HL-60 (cell line): Measurements from ENCODE around the gene UIMC1.

ENCODE experiments used
- DNase-seq, 2 experiments: peaks; one replicate each; pipeline ENCODE4 v3.0.0-alpha.2; 2010 to 2020; ENCODE audit warnings: low read depth in 1 of 2, low spot score in 1 of 2
- H3K27ac ChIP-seq: fragments of 250-450 bp; sonication (Bioruptor Pico); replicated peaks from 2 replicates; pipeline ENCODE4 v1.5.1; 2020; ENCODE audit warnings: mild to moderate bottlenecking, moderate library complexity
- H3K27me3 ChIP-seq: fragments of 250-450 bp; sonication (Bioruptor Pico); 2 replicates; pipeline ENCODE4 v1.5.1; 2021; ENCODE audit warnings: mild to moderate bottlenecking, moderate library complexity; ENCODE audit not compliant: insufficient read depth, poor library complexity, severe bottlenecking
- H3K4me3 ChIP-seq: replicated peaks from 2 replicates; pipeline ENCODE4 v1.5.1; 2011; ENCODE audit warnings: mild to moderate bottlenecking, control low read depth, low read length; ENCODE audit not compliant: insufficient read depth
- GABPA ChIP-seq: IDR thresholded peaks from 2 replicates; pipeline ENCODE4 v1.6.1; 2012; ENCODE audit warnings: low read depth
- POLR2AphosphoS5 ChIP-seq: IDR thresholded peaks from 2 replicates; pipeline ENCODE4 v1.6.1; 2012; ENCODE audit warnings: low read depth
- SPI1 ChIP-seq: IDR thresholded peaks from 2 replicates; pipeline ENCODE4 v1.6.1; 2012; ENCODE audit warnings: low read depth, mild to moderate bottlenecking, borderline replicate concordance
- TF ChIP-seq, protein P1 (sequence below): IDR thresholded peaks from 2 replicates; pipeline ENCODE4 v1.6.1; 2012; ENCODE audit warnings: low read depth; ENCODE audit not compliant: insufficient replicate concordance
- TF ChIP-seq, protein P2 (sequence below): IDR thresholded peaks from one replicate; pipeline ENCODE4 v1.5.1; 2011; ENCODE audit warnings: low read length, control low read depth, inconsistent platforms; ENCODE audit not compliant: insufficient read depth

Gene UIMC1

DNA sequence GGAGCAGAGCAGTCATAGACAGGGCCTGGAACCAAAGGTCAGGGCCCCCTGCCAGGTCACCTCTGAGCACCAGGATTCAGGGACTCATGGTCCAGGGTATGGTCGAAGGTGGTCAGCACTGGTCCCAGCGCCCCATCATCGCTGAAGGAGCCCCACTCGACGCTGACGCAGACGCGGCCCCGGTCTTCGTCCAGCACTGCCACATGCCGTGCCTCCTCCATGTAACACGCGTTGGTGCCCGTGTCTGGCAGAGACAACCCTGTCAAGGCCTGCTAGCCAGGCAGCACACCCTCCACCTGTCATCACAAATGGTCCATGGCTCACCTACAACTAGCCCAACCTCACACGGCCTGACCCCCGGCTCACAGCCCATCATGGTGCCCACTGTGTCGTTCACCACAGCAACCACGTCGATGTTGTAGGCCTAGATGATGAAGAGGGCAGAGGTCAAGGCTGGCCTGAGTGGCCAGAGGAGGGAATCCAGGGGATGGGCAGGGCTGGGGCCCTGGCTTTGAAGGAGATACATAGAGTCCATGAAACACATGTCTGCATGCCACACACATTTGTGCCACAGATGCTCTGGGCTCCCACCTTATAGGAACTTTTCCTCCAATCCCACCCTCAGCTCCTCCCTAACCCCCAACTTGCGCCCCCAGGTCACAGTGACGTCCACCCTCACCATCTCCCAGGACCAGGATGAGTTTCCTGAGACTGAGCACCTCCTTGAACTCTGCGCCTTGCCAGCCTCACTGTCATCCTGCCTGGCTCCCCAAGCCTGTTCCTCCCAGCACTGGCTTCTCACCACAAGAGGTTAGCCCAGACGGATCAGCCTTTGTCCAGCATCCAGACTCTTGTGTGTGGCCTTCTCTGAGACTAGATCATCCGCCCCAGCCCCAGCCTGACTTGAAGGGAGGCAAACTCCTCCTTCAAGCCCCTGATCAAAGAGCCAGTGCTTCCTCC, 117.0 kb downstream of the UIMC1 start:
- DNase-seq = no peak

DNA sequence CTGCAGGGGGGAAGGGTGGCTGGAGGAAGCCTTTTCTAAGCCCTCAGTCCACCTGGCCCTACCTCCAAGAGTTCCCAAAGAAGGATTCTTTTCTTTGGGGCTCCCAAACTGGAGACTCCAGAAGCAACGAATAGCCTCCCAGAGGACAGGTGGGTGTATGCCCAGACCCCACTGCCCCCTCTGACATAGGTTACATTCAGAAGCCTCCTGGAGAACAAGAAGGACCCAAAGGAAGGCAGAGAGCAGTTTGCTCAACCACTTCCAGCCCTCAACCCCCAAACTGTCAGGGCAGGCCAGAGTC, 117.8 kb downstream of the UIMC1 start:
- TF ChIP-seq, protein P1, sequence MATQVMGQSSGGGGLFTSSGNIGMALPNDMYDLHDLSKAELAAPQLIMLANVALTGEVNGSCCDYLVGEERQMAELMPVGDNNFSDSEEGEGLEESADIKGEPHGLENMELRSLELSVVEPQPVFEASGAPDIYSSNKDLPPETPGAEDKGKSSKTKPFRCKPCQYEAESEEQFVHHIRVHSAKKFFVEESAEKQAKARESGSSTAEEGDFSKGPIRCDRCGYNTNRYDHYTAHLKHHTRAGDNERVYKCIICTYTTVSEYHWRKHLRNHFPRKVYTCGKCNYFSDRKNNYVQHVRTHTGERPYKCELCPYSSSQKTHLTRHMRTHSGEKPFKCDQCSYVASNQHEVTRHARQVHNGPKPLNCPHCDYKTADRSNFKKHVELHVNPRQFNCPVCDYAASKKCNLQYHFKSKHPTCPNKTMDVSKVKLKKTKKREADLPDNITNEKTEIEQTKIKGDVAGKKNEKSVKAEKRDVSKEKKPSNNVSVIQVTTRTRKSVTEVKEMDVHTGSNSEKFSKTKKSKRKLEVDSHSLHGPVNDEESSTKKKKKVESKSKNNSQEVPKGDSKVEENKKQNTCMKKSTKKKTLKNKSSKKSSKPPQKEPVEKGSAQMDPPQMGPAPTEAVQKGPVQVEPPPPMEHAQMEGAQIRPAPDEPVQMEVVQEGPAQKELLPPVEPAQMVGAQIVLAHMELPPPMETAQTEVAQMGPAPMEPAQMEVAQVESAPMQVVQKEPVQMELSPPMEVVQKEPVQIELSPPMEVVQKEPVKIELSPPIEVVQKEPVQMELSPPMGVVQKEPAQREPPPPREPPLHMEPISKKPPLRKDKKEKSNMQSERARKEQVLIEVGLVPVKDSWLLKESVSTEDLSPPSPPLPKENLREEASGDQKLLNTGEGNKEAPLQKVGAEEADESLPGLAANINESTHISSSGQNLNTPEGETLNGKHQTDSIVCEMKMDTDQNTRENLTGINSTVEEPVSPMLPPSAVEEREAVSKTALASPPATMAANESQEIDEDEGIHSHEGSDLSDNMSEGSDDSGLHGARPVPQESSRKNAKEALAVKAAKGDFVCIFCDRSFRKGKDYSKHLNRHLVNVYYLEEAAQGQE = no peak
- no peak for TF ChIP-seq GABPA
- no peak for TF ChIP-seq POLR2AphosphoS5
- no peak for TF ChIP-seq SPI1
- TF ChIP-seq, protein P2, sequence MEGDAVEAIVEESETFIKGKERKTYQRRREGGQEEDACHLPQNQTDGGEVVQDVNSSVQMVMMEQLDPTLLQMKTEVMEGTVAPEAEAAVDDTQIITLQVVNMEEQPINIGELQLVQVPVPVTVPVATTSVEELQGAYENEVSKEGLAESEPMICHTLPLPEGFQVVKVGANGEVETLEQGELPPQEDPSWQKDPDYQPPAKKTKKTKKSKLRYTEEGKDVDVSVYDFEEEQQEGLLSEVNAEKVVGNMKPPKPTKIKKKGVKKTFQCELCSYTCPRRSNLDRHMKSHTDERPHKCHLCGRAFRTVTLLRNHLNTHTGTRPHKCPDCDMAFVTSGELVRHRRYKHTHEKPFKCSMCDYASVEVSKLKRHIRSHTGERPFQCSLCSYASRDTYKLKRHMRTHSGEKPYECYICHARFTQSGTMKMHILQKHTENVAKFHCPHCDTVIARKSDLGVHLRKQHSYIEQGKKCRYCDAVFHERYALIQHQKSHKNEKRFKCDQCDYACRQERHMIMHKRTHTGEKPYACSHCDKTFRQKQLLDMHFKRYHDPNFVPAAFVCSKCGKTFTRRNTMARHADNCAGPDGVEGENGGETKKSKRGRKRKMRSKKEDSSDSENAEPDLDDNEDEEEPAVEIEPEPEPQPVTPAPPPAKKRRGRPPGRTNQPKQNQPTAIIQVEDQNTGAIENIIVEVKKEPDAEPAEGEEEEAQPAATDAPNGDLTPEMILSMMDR = no peak
- DNase-seq = no peak
- Histone ChIP-seq H3K27ac (no peak overlapping the region), H3K27me3 (no peaks in the 10 kb centered on the region), H3K4me3 (no peak overlapping the region)

More for the DNA sequence above, 117.0 kb downstream of the UIMC1 start:
- Histone ChIP-seq H3K27ac (no peak overlapping the region), H3K4me3 (no peak overlapping the region), H3K27me3 (no peaks in the 10 kb centered on the region)
- TF ChIP-seq SPI1 (no peak), GABPA (no peak), POLR2AphosphoS5 (no peak)
- TF ChIP-seq, protein P1 = no peak
- TF ChIP-seq, protein P2 = no peak

DNA sequence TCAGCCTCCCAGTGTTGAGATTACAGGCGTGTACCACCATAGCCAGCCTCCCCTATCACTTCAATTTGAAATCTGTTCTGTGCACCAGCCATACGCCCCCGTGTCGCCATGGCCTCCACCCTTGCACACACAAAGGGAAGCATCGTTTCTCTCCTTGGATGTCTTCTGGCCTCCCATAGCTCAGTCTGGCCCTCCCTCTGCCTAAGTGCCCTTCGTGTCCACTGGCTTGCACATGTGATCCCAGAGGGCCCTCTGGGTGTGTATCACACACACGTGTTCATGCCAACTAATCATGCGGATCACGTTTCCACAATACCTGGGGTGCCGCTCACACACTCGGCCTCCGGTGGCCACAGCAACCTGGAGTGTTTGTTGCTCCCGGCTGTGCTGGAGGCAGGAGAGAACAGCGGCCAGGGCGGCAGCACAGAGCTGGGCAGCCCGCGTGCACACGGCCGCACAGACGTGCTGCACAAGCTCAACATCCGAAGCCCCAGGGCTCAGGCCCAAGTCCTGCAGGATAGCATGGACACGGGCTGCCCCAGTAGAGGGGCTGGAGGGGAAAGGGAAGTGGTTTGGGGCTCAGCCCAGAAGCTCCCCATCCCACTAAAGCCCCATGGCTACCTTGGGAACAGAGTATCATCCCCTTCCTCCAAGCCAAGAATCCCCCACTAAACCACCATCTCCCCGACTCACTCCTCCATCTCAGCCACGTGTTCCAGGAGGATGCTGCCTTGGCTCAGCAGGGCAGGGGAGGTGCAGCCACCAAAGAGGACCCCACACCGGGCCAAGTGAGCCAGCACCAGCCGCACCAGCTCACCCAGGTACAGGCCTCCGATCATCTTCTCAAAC, 118.3 kb downstream of the UIMC1 start:
- no peak overlapping the region for H3K4me3 ChIP-seq
- H3K27me3 ChIP-seq = no peaks in the 10 kb centered on the region
- H3K27ac ChIP-seq = no peak overlapping the region
- no peak for DNase-seq
- no peak for TF ChIP-seq SPI1

DNA sequence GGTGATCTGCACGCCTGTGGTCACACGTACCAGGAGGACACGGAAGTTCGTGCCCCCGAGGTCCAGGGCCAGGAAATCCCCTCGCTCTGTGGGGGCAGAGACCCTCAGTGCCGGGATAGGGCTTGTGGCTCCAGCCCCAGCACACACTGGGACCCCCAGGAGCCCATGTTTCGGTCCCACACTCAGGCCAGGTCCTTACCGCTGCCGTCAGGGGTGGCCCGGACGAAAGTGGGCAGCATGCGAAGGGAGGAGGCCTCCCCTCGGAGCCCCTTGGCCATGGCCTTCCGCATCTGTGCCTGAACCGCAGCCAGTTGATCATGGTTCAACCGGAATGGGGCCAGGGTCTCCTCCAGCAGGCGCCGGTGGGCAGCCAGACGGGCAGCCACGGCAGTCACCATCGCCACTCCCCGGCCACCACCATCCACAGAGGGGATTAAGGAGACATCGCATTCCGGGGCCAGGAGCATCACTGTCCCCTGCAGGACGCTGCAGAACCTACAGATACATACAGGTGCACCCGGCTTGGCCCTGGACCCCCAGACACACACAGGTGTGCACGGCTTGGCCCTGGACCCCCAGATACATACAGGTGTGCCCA, 119.2 kb downstream of the UIMC1 start:
- DNase-seq = no peak
- TF ChIP-seq GABPA (no peak), POLR2AphosphoS5 (no peak)
- no peak overlapping the region for H3K4me3 ChIP-seq
- H3K27me3 ChIP-seq = no peaks in the 10 kb centered on the region
- no peak overlapping the region for H3K27ac ChIP-seq
